Activated CD4-positive, alpha-beta T cell treated with anti-CD3 and anti-CD28 coated beads, Interleukin-2, amount 10 ng/mL, durations not matched to agents 24 days and 14 days (primary cell): ENCODE measurements around the gene RPP40. TPM values are rescaled to one million over a fixed set of nuclear protein-coding genes. Genes with fewer than 3 reads are reported as not detected.

Experiments
- DNase-seq: peaks from one replicate; pipeline ENCODE4 v3.0.0; 2022
- H3K27ac Mint-ChIP-seq: one replicate; pipeline ENCODE4 v1.8.0; 2022; ENCODE audit warnings: mild to moderate bottlenecking, mixed read lengths
- H3K27me3 Mint-ChIP-seq: one replicate; pipeline ENCODE4 v1.8.0; 2022; ENCODE audit warnings: mixed read lengths
- H3K36me3 Mint-ChIP-seq: one replicate; pipeline ENCODE4 v1.8.0; 2022; ENCODE audit warnings: low read depth, mild to moderate bottlenecking, mixed read lengths
- H3K4me1 Mint-ChIP-seq: one replicate; pipeline ENCODE4 v1.8.0; 2021; ENCODE audit warnings: mixed read lengths
- H3K4me3 Mint-ChIP-seq: one replicate; pipeline ENCODE4 v1.8.0; 2022; ENCODE audit warnings: mild to moderate bottlenecking, moderate library complexity, mixed read lengths
- H3K9me3 Mint-ChIP-seq: one replicate; pipeline ENCODE4 v1.8.0; 2021; ENCODE audit warnings: mixed read lengths
- intact Hi-C: fragments of 100-400 bp; cut with micrococcal nuclease; formaldehyde crosslinking; loops from one replicate; pipeline ENCODE4 v1.15.1; 2023
- total RNA-seq: library from RNA; stranded (reverse); gene quantifications from 2 replicates; pipeline ENCODE4 v1.2.3, GENCODE V29; 2022

Gene RPP40
- total RNA-seq, 1 donor from 2014 or later: 16.4 TPM

DNA sequence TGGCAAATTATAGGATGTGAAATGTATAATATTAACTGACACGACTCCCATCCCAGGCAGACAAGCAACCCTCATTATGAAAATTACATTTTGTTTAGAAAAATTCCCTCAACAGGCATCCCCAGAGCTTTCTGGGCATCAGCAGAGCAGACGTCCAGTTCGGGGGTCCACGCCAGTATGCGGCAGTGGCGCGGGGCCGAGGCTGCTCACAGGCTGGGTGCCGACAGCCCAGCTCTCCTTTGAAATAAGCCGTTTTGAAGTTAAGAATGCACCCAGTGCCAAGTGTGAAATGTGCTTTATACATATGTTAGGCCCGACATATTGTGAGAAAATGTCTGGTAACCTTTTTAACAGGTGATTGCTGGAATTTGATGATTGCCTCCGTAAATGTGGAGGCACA lies 50.4 kb downstream of the RPP40 start:
- no peak for DNase-seq
- no peaks in the 10 kb centered on the region for H3K9me3 Mint-ChIP-seq
- no peaks in the 10 kb centered on the region for H3K27me3 Mint-ChIP-seq
- intact Hi-C loops: no loop called here
- H3K36me3 Mint-ChIP-seq: peaks cover 5% of the 10 kb centered on the region
- H3K4me1 Mint-ChIP-seq: no peaks in the 10 kb centered on the region
- no peak overlapping the region for H3K4me3 Mint-ChIP-seq
- H3K27ac Mint-ChIP-seq: no peak overlapping the region

DNA sequence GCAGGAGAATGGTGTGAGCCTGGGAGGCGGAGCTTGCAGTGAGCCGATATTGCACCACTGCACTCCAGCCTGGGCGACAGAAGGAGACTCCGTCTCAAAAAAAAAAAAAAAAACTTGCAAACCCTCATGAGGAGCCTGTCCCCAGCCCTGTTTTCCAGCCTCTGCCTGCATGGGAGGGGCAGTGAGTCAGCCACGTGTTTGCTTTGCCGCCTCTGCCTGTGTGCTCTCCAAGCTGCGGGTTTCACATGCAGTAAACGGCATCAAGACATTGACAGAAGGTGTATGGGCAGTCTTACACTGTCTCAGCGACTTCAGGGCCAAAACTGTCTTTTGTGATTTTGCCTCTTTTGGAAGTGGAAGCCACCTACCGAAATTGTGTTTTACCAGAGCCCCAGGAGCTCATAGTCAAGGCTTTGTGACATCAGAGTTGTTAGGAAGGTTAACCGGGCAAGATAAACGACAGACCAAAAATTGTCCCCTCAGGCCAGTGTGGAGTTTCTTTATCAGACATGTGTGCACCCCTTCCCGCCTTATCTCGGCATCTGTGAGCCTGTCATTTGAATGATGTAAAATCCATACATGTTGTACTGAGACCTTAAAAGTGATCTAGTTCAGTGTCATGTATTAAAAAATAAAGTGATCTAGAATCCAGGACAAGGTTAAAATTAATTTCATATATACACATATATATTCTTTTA lies 52.9 kb downstream of the RPP40 start:
- Mint-ChIP-seq H3K27me3 (no peaks in the 10 kb centered on the region), H3K4me3 (no peak overlapping the region), H3K9me3 (no peaks in the 10 kb centered on the region), H3K4me1 (no peaks in the 10 kb centered on the region), H3K36me3 (peaks cover 5% of the 10 kb centered on the region), H3K27ac (no peak overlapping the region)
- intact Hi-C loops: no loop called here
- no peak for DNase-seq

DNA sequence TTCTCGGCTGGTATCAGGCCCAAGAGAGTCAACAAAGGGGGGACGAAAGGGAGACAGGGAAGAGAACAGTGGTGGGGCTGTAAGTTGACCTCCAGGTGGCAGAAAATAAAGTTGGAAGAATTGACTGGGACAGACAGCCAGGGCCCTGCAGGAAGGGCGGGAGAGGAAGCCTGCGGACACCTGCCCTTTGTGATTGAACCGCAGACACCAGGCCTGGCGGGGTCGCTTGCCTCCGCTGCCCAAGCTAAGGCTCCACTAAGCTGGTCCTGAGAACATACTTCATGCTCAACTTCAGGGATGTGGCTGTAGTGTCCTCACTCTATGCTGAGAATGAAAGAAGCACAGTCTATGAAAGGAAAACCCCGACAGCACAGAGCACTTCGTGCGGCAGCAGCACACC lies 53.8 kb downstream of the RPP40 start:
- Mint-ChIP-seq H3K27ac (no peak overlapping the region), H3K4me1 (no peaks in the 10 kb centered on the region), H3K9me3 (no peaks in the 10 kb centered on the region), H3K36me3 (peaks cover 7% of the 10 kb centered on the region), H3K4me3 (no peak overlapping the region), H3K27me3 (no peaks in the 10 kb centered on the region)
- DNase-seq: no peak
- intact Hi-C loops: no loop called here

DNA sequence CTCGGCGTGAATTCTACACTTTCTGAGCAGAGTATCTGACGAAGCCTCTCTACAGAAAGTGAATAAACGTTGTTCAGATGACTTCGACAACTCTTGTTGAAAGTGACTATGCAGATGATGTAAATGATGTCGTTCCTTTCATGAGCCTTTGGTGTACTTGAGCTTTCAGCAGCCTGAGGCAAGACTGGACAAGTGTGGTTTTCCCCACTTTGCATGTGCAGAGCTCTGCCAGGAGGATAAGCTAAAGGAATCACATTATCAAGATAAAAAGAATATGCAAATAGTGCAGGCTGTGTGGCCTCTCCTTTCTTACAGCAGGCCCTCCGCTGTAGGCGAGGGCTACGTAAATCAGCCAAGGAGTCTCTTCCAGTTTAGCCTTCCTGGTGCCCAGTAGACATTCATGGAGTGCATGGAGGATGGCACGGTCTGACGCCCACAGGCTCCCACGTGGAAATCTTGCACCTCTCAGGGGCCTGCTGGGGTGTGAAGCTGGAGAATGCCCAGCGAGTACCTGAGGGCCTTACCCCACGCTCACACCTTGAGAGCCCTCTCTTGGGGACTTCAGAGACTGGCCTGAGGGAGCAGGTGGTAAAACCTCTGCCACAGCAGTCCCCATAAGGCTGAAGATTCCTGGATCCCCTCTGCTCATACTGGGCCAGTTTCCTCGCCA lies 54.9 kb downstream of the RPP40 start:
- Mint-ChIP-seq H3K27me3 (no peaks in the 10 kb centered on the region), H3K36me3 (peaks cover 7% of the 10 kb centered on the region), H3K27ac (no peak overlapping the region), H3K4me1 (peaks cover 2% of the 10 kb centered on the region), H3K4me3 (no peak overlapping the region), H3K9me3 (no peaks in the 10 kb centered on the region)
- no peak for DNase-seq
- intact Hi-C loops: no loop called here

DNA sequence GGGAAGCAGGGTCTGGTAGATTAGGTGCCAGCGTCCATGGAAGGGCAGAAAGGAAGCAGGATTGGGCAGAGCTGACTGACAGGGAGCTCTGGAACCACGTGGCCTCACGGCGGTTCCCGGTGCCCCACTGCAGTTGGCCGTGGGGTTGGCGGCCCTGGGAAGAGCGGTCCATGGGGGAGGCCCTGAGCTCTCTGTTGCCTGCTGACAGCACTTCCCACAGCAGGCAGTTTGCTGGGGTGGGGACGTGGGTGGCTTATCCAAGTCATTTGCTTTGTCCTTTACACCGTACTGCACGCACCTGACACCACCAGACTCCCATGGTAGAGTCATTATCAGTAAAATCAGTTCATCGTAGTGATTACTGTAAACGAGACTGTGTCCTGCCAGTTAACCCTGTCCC lies 56.1 kb downstream of the RPP40 start:
- Mint-ChIP-seq H3K9me3 (no peaks in the 10 kb centered on the region), H3K4me1 (peaks cover 9% of the 10 kb centered on the region), H3K27ac (no peak overlapping the region), H3K36me3 (peaks cover 4% of the 10 kb centered on the region), H3K27me3 (no peaks in the 10 kb centered on the region), H3K4me3 (no peak overlapping the region)
- intact Hi-C loops: no loop called here
- no peak for DNase-seq

DNA sequence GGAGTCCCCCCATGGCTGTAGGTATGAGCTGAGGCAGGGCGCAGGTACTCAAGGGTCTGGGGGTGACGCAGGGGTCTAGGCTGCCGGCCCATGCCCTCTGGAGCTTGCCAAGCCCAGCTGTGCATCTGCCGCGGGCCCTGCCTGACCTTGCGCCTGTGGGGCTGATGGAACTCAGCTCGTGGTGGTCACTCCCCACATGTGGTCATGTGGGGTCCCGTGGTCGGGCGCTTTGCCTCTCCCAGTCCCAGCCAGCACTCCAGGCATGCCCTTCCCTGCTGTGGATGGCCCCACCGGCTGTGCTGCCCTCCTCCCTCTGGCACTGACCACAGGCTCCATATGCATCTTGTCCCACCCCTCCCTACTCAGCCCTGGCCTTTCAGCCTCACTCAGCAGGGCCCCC lies 57.3 kb downstream of the RPP40 start:
- Mint-ChIP-seq H3K9me3 (no peaks in the 10 kb centered on the region), H3K27me3 (no peaks in the 10 kb centered on the region), H3K36me3 (peaks cover 4% of the 10 kb centered on the region), H3K4me1 (peaks cover 20% of the 10 kb centered on the region), H3K4me3 (no peak overlapping the region), H3K27ac (no peak overlapping the region)
- no peak for DNase-seq
- intact Hi-C loops: no loop called here

Other genes starting within 250 kb of the RPP40 start
- gene CDYL, start 227.6 kb downstream of the RPP40 start, total RNA-seq: 23.4 and 24.4 TPM in 2 replicates
- 0.05 TPM in 2 replicates for gene PPP1R3G, start 81.3 kb upstream of the RPP40 start, total RNA-seq